GM21576 (cell line): ENCODE measurements around the gene GCLC.
A peak's percentile ranks its signal among the peaks of the same experiment; 100 is the strongest.

ENCODE experiments used
- ATAC-seq: cut with Tn5 transposase; IDR thresholded peaks from one replicate; pipeline ENCODE4 v1.9.1; 2021; ENCODE audit warnings: mild to moderate bottlenecking, moderate library complexity; ENCODE audit not compliant: unreplicated experiment

GCLC gene

DNA sequence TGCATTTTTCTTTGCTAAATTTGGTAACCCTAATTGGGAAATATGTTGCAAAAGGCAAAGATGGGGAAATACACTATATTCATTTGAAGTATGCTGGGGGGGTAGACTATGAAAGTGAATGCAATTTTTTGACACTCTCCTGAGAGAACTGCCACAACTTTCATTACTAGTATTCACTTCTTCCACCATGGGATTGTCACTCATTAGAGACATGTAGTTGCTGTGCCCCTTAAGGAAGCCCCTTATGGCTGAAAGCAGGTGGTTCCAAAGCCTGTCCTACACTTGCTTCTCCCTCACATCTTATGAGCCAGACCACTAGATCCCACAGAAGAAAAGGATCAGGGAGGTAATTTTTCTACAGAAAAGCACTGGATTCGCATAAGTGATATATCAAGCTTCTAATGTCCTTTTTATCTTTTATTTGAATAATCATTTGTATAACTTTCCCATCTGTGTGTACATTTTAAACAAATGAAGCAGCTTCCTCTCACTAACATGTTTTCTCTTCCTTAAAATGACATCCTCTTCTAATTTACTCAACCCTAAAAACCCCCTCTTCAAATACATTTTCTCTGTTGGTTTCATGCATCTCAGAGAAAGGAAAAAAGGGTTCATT is 83.8 kb downstream of the GCLC start:
- peak; percentile 53 for ATAC-seq

GRCh38 chr6:53458105-53458866 is 86.6 kb downstream of the GCLC start:
- peak; percentile 53 for ATAC-seq

- ATAC-seq = no peak
These were observed 88.1 kb downstream of the GCLC start for GRCh38 chr6:53456809-53457208.

- no peak for ATAC-seq
These were observed 89.2 kb downstream of the GCLC start for GRCh38 chr6:53455678-53456077.

- ATAC-seq = no peak
These were observed 93.7 kb downstream of the GCLC start for GRCh38 chr6:53451165-53451564.

GRCh38 chr6:53447865-53448264 is 97.0 kb downstream of the GCLC start:
- ATAC-seq = no peak
